GM18520 (cell line): ENCODE results near the gene HNRNPC.
"Not testable (repeated sequence)": the region's sequence is repeated elsewhere in the genome, so short reads cannot be mapped to it uniquely, and the experiment has no call there.

Experiments
- ATAC-seq: cut with Tn5 transposase; IDR thresholded peaks from one replicate; pipeline ENCODE4 v1.9.1; 2021; ENCODE audit not compliant: unreplicated experiment

The HNRNPC gene

GRCh38 chr14:21248338-21248737 lies 20.9 kb downstream of the HNRNPC start:
- ATAC-seq: no peak

- ATAC-seq: no peak
Measured at GRCh38 chr14:21245813-21246212, 23.4 kb downstream of the HNRNPC start.

DNA sequence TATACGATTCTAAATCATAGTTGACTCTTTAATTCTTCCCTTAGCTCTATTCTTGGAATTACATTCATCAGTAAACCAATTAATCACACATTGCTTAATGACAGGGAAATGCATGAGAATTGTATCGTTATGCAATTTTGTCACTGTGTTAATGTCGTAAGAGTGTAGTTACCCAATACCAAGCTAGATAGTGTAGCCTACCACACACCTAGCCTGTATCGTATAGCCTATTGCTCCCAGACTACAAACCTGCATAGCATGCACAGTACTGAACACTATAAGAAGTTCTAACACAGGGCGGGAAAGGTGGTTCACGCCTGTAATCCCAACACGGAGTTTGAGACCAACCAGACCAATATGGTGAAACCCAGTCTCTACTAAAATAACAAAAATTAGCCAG lies 24.7 kb downstream of the HNRNPC start:
- no peak for ATAC-seq

GRCh38 chr14:21241218-21241819 lies 27.9 kb downstream of the HNRNPC start:
- ATAC-seq: no peak

GRCh38 chr14:21240417-21240816 lies 28.8 kb downstream of the HNRNPC start:
- ATAC-seq: no peak

- ATAC-seq: no peak
Measured at GRCh38 chr14:21238823-21239518, 30.3 kb downstream of the HNRNPC start.

DNA sequence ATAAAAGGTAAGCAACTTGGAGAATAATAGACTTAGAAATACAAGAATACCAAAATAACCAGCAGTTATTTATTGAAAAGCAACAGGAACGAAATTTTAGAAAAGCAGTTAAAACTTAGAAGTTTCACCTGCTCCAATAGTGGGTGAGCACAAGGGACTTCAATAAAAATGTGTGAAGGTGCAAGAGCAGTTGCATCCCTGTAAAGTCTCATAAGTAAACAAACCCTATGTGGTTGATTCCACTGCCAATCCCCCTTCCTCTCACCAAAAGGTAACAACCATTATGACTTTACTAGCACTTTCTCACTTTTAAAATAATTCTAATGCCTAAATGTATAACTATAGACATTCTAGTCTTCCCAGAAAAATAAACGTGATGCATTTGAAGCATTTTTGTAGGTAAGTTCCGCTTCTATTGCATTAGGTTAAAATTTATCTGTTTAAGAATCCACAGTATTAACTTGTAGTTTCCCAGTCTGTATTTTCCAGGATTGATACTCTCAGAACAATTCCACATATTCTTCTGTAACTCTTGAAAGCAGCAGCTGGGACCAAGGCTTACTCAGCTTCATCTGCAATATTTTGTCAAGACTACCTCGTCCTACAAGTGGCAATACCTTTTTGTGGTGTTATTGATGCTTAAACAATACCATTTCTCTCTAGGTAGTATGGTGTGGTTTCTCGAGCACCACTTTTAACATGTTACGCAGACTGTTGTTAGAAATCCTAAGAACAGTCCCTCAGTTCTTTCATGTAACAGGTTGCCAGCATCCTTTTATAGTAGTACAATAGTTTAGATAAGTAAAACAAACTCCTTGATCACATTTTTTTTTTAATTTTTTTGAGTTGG lies 32.1 kb downstream of the HNRNPC start:
- no peak for ATAC-seq

DNA sequence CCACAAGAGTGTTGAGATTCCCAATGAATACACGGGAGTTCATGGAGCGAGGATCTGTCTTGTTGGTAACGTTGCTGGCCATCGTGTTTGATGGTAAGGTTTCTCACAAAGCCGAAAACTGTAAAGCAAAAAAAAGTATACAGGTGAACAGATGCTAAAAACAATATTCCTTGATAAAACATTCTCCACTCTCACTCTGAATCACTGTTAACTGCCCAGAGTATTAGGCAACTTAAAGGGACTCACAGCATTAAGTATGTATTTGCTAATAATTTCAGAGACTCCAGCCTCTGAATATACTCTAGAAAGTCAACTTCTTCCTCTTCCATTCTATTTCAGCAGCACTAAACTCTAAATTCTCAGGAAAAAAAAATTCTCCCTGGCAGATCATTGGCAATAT lies 35.1 kb downstream of the HNRNPC start:
- ATAC-seq: no peak

DNA sequence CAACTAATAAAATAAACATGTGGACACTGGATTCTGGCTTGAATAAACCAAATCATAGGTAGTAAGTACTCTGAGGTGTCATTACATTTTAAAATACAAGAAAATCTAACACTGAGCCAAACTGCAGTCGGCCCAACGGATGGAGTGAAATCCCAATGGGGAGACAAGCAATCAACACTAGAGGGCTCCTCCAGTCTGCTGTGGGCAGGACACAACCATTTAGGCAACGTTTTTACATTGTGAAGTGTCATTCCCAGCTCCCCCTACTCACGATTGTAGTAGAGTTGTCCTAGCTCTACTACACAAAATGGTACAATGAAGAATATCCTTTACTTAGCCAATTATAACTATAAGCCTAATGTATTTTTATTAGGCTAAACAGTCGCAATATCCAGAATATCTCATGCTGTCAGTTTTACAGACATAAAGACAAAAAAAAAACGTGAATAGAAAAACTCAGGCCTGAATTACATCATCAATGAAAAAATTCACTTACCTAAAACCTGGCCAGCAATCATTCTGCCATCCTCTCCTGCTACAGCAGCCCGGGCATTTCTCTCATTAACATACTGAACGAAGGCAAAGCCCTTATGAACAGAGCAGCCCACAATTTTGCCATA lies 35.7 kb downstream of the HNRNPC start:
- ATAC-seq: no peak

DNA sequence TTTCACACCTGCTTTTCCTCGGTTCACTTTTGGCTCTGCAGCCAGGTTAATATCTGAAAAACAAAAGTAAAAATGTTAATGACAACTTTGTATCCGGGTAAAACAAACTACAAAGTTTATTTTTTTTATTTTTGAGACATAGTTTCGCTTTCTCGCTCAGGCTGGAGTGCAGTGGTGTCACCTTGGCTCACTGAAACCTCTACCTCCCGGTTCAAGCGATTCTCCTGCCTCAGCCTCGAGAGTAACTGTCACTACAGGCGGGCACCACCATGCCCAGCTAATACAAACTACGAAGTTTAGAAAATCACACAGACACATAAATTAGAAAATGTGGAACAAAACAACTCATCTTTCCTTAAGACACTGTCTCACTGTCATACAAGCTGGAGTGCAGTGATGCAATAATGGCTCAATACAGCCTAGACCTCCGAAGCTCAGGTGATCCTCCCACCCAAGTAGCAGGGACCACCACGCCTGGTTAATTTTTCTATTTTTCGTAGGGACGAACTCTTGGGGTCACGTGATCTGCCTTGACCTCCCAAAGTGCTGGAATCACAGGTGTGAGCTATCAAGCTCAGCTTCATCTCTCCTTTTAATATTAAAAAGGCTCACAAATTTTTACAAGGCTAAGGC lies 38.1 kb downstream of the HNRNPC start:
- no peak for ATAC-seq

DNA sequence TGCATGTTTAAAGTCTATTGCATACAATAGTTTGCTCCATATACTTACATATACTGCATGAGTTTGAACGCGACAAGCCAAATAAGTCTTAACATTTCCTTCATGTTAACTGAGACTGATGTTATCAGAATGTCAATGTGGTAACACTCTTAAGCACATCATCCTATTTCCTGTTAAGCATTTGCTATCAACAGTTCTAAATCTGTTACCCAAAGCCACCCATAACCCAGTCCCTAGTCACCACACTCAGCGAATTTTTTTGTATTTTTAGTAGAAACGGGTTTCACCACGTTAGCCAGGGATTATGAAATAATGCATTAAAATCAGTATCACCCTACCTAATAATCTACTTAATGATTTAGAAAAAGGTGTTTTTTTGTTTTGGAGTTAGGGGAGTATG lies 39.4 kb downstream of the HNRNPC start:
- ATAC-seq: no peak

GRCh38 chr14:21227981-21228380 lies 41.3 kb downstream of the HNRNPC start:
- no peak for ATAC-seq

GRCh38 chr14:21227150-21227549 lies 42.1 kb downstream of the HNRNPC start:
- no peak for ATAC-seq

- no peak for ATAC-seq
Measured at GRCh38 chr14:21226467-21226866, 42.8 kb downstream of the HNRNPC start.

DNA sequence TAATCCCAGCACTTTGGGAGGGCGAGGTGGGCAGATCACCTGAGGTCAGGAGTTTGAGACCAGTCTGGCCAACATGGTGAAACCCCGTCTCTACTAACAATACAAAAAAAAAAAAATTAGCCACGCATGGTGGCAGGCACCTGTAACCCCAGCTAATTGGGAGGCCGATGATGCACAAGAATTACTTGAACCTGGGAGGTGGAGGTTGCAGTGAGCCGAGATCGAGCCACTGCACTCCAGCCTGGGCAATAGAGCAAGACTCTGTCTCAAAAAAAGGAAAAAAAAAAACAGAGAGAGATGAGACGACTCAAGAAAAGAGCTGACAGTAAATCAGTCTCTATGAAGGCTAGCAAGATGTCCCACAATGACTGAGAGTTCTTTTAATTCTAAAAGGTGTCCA lies 44.1 kb downstream of the HNRNPC start:
- ATAC-seq: not testable (repeated sequence)

GRCh38 chr14:21220874-21221477 lies 48.3 kb downstream of the HNRNPC start:
- no peak for ATAC-seq

GRCh38 chr14:21219561-21220111 lies 49.6 kb downstream of the HNRNPC start:
- ATAC-seq: no peak

DNA sequence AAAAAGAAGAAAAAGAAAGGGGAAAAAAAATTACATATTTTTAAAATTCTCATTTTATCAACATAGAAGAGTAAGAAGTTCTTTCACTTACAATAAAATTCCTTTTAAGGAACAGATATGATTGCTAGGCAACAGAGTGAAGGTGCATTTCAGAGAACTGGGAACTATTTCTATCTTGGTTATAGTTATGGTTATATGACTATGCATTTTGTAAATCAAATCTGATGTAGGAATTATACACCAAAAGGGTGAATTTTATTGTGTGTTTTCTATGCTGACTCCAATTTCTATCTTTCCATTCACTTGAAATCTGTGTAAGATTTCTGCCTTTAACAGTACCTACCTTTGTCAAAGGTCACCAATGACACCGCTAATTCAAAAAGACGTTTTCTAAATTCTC lies 50.1 kb downstream of the HNRNPC start:
- no peak for ATAC-seq

GRCh38 chr14:21215879-21216251 lies 53.4 kb downstream of the HNRNPC start:
- ATAC-seq: no peak

GRCh38 chr14:21215130-21215878 lies 53.9 kb downstream of the HNRNPC start:
- no peak for ATAC-seq
